GM20000 (cell line): Measurements from ENCODE around the gene MEG3.

Source experiments
- DNase-seq: peaks from one replicate; pipeline ENCODE4 v3.0.0; 2012; ENCODE audit warnings: low spot score
- TF ChIP-seq, protein P1 (sequence below): IDR thresholded peaks from 2 replicates; pipeline ENCODE4 v1.5.1; 2012; ENCODE audit warnings: mild to moderate bottlenecking, control low read depth; ENCODE audit errors: extremely low read depth, missing control alignments

Gene MEG3

GRCh38 chr14:100827101-100828021, 1.4 kb downstream of the MEG3 start:
- no peak for DNase-seq
- TF ChIP-seq, protein P1, sequence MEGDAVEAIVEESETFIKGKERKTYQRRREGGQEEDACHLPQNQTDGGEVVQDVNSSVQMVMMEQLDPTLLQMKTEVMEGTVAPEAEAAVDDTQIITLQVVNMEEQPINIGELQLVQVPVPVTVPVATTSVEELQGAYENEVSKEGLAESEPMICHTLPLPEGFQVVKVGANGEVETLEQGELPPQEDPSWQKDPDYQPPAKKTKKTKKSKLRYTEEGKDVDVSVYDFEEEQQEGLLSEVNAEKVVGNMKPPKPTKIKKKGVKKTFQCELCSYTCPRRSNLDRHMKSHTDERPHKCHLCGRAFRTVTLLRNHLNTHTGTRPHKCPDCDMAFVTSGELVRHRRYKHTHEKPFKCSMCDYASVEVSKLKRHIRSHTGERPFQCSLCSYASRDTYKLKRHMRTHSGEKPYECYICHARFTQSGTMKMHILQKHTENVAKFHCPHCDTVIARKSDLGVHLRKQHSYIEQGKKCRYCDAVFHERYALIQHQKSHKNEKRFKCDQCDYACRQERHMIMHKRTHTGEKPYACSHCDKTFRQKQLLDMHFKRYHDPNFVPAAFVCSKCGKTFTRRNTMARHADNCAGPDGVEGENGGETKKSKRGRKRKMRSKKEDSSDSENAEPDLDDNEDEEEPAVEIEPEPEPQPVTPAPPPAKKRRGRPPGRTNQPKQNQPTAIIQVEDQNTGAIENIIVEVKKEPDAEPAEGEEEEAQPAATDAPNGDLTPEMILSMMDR, result no peak

- DNase-seq, result no peak
- TF ChIP-seq, protein P1, result no peak
These were observed 2.3 kb downstream of the MEG3 start for GRCh38 chr14:100828031-100828769.

DNA sequence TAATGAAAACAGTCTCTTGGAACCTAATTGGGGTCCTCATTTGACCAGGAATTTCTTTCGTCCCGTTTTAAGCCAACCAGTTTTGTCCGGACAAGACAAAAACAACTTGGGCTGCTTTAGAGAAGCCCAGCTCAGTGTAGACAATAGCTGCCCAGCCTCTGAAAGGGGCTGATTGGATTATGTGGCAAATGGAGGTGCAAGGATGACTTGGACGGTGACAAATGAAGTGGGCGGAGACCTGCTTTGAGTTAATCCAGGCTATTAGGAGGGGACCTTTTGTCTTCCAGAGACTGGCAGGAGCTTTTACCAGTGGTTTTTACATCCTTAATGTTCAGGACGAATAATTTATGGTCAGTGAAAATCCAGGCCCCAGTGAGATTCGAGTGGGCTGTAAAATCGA, 4.8 kb downstream of the MEG3 start:
- no peak for DNase-seq
- TF ChIP-seq, protein P1, result no peak

GRCh38 chr14:100832311-100832960, 6.5 kb downstream of the MEG3 start:
- no peak for DNase-seq
- TF ChIP-seq, protein P1, result no peak

- no peak for DNase-seq
- TF ChIP-seq, protein P1, result no peak
These were observed 8.3 kb downstream of the MEG3 start for GRCh38 chr14:100834082-100834793.

GRCh38 chr14:100834794-100835547, 9.1 kb downstream of the MEG3 start:
- DNase-seq, result no peak
- TF ChIP-seq, protein P1, result no peak
